GM12875 (cell line): ENCODE data around the gene ROBO1.

Source experiments
- H3K4me3 ChIP-seq: one replicate; pipeline ENCODE4 v1.5.1; 2011; ENCODE audit warnings: low read depth, low read length, control low read depth
- TF ChIP-seq, protein P1 (sequence below): IDR thresholded peaks from 2 replicates; pipeline ENCODE4 v1.5.1; 2011; ENCODE audit warnings: low read depth, mild to moderate bottlenecking, control low read depth, inconsistent platforms, low read length, moderate library complexity, borderline replicate concordance; ENCODE audit not compliant: insufficient read depth

ROBO1 gene

DNA sequence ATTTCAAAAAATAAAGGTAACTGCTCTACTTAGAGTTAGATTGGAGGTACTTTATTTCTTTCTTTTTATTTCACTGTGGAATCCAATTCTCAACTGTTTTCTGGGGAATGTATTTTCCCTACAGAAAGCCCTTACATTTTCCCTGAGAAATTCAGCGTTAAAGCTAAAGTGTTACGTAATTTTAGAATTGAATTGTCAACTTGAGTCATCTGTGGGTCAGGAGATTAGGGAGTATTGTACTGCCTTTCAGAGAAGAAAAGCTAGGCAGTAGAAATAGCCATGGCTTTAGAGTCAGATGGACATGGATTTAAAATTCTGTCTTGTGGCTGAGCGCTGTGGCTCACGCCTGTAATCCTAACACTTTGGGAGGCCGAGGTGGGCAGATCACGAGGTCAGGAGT is 728.6 kb downstream of the ROBO1 start:
- TF ChIP-seq, protein P1, sequence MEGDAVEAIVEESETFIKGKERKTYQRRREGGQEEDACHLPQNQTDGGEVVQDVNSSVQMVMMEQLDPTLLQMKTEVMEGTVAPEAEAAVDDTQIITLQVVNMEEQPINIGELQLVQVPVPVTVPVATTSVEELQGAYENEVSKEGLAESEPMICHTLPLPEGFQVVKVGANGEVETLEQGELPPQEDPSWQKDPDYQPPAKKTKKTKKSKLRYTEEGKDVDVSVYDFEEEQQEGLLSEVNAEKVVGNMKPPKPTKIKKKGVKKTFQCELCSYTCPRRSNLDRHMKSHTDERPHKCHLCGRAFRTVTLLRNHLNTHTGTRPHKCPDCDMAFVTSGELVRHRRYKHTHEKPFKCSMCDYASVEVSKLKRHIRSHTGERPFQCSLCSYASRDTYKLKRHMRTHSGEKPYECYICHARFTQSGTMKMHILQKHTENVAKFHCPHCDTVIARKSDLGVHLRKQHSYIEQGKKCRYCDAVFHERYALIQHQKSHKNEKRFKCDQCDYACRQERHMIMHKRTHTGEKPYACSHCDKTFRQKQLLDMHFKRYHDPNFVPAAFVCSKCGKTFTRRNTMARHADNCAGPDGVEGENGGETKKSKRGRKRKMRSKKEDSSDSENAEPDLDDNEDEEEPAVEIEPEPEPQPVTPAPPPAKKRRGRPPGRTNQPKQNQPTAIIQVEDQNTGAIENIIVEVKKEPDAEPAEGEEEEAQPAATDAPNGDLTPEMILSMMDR, result no peak
- no peak overlapping the region for H3K4me3 ChIP-seq

DNA sequence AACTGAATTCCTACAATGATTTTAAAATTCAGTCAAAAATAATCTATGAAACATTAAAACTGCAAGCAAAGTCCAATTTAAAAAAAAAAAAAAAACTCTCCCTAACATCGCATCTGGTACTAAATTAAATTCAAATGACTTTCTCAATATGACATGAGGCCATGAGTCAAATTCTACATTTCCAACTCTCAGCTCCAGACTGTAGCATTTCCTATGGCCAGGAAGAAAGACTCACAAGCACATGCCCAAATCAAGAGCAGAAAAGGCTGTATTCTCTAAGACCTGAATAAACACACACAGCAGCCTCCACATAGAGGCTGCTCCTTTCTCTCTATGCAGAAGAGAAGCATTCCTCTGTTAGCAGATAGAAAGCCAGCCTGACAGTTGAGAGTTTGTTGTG is 729.2 kb downstream of the ROBO1 start:
- H3K4me3 ChIP-seq, result no peak overlapping the region

DNA sequence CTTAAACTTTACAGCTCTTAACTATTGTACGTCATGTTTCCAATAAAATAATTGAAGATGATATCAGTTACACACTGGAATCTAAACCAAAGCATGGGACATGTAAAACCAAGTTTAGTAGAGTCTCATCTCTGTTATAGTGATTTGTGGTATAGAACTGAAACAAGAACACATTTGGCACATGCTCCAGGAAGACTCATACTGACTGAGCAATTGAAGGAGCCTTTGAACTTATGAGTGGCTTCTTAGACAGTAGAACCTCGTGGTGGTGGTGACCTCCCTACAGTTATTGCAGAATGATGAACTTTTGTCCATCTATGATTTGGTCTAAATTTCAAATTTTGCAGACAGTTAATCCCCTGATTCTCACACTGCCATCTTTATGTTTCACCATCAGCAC is 729.7 kb downstream of the ROBO1 start:
- H3K4me3 ChIP-seq, result no peak overlapping the region
- TF ChIP-seq, protein P1, result no peak

More for the DNA sequence above, 729.2 kb downstream of the ROBO1 start:
- TF ChIP-seq, protein P1, result no peak

DNA sequence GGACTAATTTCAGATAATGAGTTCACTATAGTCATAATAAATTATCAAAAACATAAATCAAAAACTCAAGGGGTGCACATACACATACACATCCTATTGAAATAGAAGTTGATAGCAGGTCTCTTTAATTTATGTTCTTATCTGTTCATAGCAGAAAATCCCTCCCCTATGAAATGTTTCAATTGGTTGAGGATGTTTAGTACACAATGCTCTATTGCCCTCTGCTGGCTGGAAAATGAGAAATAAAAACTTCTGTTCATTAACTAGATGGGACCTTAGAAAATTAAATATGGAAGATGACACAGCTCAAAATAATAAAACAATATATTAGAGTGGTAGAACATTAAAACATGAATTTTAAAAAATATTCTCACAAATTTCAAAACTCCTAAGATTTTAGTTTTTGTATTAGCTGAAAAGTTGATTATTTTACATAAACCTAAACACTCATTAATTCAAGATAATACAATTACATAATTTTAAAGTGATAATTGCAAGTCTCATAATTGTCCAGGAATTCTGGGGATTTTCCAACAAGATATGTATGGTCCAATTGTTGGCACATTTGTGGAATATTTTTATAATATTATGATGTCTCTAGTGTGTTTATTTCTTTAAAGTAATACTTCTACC is 735.0 kb downstream of the ROBO1 start:
- TF ChIP-seq, protein P1, result 0 out of 2 replicates have a peak, but pooled peaks have one; percentile 10
- no peak overlapping the region for H3K4me3 ChIP-seq

DNA sequence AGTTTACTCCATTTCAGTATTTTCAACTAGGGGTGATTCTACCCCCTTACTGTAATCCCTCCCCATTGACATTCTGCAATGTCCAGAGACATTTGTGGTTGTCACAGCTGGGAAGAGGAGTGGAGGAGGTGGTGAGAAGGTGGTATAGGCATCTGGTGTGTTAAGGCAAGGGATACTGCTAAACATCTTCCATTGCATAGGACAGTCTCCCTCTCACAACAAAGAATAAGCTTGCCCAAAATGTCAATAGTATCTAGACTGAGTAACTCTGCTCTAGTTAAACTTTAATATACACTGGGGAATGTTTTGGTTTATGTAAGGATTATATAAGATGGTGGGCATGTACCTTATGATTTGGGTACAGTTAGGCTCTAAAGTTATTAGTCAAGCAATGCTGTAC is 737.6 kb downstream of the ROBO1 start:
- H3K4me3 ChIP-seq, result no peak overlapping the region
- TF ChIP-seq, protein P1, result no peak

DNA sequence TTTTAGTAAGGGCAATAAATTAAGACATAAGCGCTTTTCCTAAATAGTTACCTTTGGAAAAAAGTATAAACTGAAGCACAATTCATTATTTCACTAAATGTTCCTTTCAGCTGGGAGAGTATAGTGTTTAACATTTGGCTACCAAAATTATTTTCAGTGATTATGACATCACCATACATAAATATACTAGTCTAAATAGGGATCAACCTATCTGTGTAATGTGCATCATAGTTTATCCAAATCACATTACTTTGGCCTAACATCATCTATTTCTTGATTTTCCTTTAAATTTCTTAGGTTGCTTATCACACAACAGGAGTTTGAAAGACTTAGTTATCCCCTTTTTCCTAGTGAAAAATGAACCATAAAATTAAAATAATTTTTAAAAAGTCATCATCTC is 738.9 kb downstream of the ROBO1 start:
- H3K4me3 ChIP-seq, result no peak overlapping the region
- TF ChIP-seq, protein P1, result no peak

DNA sequence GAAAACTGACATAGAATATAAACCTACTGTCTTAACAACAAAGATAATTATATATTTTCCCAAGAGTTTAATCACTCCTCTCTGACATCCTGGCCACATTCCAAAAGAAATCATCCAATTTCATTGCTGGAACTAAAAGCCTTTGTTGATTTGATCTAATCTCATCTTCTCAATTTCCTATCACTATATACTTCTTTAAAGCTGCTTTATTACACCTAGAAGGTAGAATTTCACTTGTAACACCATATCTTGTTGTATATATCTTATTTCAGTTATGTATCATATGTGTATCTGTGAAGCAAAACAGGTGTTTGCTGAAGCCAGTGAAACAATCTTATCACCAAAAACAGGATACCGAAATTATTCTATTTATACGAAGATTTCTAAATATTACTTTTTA is 740.2 kb downstream of the ROBO1 start:
- no peak overlapping the region for H3K4me3 ChIP-seq
- TF ChIP-seq, protein P1, result no peak
